ENCODE data around the gene MAEA.

The MAEA gene

DNA sequence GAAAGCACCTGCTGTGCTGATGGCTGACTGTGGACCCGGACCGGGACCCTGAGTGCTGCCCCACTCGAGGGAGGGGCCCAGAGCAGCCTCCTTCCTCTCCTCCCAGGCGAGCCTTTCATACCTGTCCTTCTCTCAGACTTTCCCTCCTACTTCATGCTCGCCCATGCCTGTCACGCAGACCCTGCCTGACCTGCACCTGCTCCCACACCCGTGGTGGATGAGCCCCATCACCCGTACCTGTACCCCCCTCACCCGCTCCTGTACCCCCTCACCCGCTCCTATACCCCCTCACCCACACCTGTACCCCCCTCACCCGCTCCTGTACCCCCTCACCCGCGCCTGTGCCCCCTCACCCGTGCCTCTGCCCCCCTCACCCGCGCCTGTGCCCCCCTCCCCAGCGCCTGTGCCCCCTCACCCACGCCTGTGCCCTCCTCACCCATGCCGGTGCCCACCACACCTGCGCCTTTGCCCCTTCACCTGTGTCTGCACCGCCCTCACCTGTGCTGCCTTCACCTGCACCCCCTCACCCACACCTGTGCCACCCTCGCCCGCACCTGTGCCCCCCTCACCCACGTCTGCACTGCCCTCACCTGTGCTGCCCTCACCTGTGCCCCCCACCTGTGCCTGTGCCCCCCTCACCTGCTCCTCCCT, 5.8 kb downstream of the MAEA start:
- H3K4me1 Mint-ChIP-seq = peaks cover 15% of the 10 kb centered on the region
- H3K36me3 Mint-ChIP-seq (ENCODE audit: low read depth) = peaks cover 11% of the 10 kb centered on the region
- H3K4me3 Mint-ChIP-seq = no peak overlapping the region
- H3K9me3 Mint-ChIP-seq = no peaks in the 10 kb centered on the region
- H3K27me3 Mint-ChIP-seq (ENCODE audit: low read depth) = no peaks in the 10 kb centered on the region
- no peak overlapping the region for H3K27ac Mint-ChIP-seq
- TF ChIP-seq, protein P1, sequence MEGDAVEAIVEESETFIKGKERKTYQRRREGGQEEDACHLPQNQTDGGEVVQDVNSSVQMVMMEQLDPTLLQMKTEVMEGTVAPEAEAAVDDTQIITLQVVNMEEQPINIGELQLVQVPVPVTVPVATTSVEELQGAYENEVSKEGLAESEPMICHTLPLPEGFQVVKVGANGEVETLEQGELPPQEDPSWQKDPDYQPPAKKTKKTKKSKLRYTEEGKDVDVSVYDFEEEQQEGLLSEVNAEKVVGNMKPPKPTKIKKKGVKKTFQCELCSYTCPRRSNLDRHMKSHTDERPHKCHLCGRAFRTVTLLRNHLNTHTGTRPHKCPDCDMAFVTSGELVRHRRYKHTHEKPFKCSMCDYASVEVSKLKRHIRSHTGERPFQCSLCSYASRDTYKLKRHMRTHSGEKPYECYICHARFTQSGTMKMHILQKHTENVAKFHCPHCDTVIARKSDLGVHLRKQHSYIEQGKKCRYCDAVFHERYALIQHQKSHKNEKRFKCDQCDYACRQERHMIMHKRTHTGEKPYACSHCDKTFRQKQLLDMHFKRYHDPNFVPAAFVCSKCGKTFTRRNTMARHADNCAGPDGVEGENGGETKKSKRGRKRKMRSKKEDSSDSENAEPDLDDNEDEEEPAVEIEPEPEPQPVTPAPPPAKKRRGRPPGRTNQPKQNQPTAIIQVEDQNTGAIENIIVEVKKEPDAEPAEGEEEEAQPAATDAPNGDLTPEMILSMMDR (IDR thresholded peaks at IDR 0.05; ENCODE audit: unreplicated experiment in 3 of 3) = no peak

DNA sequence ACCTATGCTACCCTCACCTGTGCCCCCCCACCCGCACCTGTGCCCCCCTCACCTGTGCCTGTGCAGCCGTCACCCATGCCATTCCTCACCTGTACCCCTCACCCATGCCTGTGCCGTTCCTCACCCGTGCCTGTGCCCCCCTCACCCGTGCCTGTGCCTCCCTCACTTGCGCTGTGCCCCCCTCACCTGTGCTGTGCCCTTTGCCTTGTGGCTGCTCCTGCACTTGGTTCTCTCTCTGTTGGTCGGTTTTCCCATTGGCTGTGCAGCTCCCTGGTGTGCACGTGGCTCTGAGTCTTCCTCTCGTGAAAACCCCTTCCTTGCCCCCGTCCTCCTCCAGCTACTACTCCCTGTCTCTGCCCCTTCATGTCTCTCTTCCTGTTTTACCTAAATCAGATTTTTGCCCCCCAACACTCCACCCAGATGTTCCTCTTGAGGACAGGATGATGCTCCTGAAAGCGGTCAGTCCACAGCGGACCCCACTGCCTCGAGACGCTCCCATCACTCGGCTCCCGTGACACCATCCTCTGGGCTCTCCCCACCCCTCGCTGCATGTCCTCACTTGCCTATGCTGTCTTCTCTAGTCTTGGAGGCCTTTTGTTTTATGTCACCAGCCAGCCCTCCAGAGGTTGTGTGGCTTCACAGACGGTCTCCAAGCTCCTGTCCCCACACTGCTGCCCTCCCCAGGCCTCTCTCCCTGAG, 6.8 kb downstream of the MAEA start:
- Mint-ChIP-seq H3K4me3 (no peak overlapping the region), H3K36me3 (ENCODE audit: low read depth) (peaks cover 20% of the 10 kb centered on the region), H3K9me3 (no peaks in the 10 kb centered on the region), H3K4me1 (peaks cover 8% of the 10 kb centered on the region), H3K27ac (peak overlapping the region in 2 of 3 experiments; percentile 17 to 47), H3K27me3 (ENCODE audit: low read depth) (no peaks in the 10 kb centered on the region)
- TF ChIP-seq, protein P1 (IDR thresholded peaks at IDR 0.05; ENCODE audit: unreplicated experiment in 3 of 3) = no peak

DNA sequence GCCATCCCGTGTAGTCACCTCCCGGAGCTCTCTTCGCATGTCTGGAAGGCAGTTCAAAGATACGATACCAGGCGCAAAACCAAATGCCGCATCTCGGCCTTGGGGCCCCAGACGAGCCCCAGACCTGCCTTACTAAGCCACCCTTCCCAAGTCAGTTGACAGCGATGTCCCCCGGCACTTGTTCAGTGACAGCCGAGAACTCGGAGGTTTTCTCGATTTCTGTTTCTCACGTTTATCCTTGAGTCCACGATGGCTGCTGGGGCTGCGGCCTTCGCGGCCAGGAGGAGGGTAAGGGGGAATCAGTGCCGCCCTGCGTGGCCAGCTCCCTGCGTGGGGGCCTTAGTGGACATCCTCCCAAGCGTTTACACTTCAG, 7.3 kb downstream of the MAEA start:
- Mint-ChIP-seq H3K36me3 (ENCODE audit: low read depth) (peaks cover 25% of the 10 kb centered on the region), H3K4me3 (no peak overlapping the region), H3K27ac (no peak overlapping the region), H3K27me3 (ENCODE audit: low read depth) (no peaks in the 10 kb centered on the region), H3K4me1 (peaks cover 2% of the 10 kb centered on the region), H3K9me3 (no peaks in the 10 kb centered on the region)
- TF ChIP-seq, protein P1 (IDR thresholded peaks at IDR 0.05; ENCODE audit: unreplicated experiment in 3 of 3) = no peak

DNA sequence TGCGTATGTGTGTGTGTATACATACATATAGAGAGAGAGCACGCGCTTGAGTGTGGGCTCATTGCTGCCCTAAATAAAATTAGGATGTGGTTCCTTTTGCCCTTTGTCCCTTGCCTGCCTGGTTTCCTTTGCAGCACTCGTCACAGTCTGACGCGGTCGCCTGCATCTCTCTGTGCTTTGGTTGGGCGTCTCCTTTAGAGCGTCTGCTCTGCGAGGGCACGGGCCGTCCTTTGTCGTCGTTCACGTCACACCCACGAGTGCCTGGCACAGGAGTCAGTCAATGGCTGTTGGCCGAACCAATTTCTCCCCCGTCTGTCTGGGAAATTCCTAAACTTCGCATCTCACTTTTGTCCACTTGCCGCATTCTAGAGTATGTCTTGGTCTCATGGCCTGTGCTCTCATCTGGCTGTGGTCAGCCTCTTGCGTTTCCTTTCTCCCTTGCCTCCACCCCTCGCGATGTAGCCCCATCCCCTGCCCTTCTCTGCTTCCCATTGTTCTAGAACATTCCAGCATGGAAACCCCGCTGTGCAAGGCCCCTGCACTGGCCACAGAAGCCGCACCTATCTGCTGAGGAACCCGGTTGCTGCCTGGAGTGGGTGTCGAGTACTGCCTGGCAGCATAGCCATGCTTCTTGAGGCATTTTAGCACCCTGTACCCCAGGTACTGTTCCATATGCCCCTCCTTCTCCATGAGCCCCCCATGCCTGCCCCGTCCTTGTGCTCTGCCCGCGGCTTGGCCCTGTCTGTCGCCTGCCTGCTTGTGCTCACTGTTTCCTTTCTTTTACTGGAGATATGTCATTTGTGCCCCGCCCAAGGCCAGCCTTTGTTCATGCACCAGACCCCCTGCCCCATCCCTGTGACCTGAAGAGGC, 8.0 kb downstream of the MAEA start:
- Mint-ChIP-seq H3K4me1 (no peaks in the 10 kb centered on the region), H3K27me3 (ENCODE audit: low read depth) (no peaks in the 10 kb centered on the region), H3K36me3 (ENCODE audit: low read depth) (peaks cover 28% of the 10 kb centered on the region), H3K4me3 (no peak overlapping the region), H3K9me3 (no peaks in the 10 kb centered on the region), H3K27ac (no peak overlapping the region)
- TF ChIP-seq, protein P1 (IDR thresholded peaks at IDR 0.05; ENCODE audit: unreplicated experiment in 3 of 3) = no peak

DNA sequence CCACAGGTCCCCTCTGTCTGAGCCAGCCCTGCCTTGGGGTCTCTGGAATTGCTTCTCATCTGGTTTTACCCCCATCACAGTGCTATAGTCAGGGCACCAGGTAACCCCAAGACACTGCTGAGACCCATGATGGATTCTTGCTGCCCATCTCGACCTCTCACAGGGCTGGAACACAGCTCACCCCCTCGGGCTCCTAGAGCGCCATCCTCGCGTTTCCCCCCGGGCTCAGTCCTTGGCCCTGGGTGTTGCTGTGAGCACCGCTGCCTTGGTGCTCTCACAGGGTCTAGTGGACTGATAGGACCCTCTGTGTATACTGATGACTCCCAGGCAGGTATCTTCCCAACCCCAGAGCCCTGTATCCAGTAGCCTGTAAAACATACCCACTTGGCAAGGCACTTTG, 8.8 kb downstream of the MAEA start:
- TF ChIP-seq, protein P1 (IDR thresholded peaks at IDR 0.05; ENCODE audit: unreplicated experiment in 3 of 3) = no peak
- no peak overlapping the region for H3K4me3 Mint-ChIP-seq
- H3K27ac Mint-ChIP-seq = no peak overlapping the region
- H3K36me3 Mint-ChIP-seq (ENCODE audit: low read depth) = peaks cover 31% of the 10 kb centered on the region
- no peaks in the 10 kb centered on the region for H3K27me3 Mint-ChIP-seq (ENCODE audit: low read depth)
- no peaks in the 10 kb centered on the region for H3K9me3 Mint-ChIP-seq
- no peaks in the 10 kb centered on the region for H3K4me1 Mint-ChIP-seq
